Activated T-helper 2 cell treated with anti-CD3 and anti-CD28 coated beads, Interferon-gamma antibody, Interleukin-2, Interleukin-4, amounts not matched to agents 10 μg/mL and 5 μg/mL and 100 μg/mL, durations not matched to agents 14 hours and 24 hours and 36 hours (primary cell): ENCODE results near the gene C4orf50. TPM values are rescaled to one million over a fixed set of nuclear protein-coding genes. Genes with fewer than 3 reads are reported as not detected.
"Not testable (repeated sequence)": the region's sequence is repeated elsewhere in the genome, so short reads cannot be mapped to it uniquely, and the experiment has no call there.

Source experiments
- DNase-seq: peaks from one replicate; pipeline ENCODE4 v3.0.0; 2021; ENCODE audit warnings: low spot score
- H3K27ac Mint-ChIP-seq: one replicate; pipeline ENCODE4 v1.8.0; 2021; ENCODE audit warnings: mixed read lengths
- H3K27me3 Mint-ChIP-seq: one replicate; pipeline ENCODE4 v1.8.0; 2021; ENCODE audit warnings: low read depth, mixed read lengths
- H3K36me3 Mint-ChIP-seq: one replicate; pipeline ENCODE4 v1.8.0; 2021; ENCODE audit warnings: low read depth, mixed read lengths
- H3K4me1 Mint-ChIP-seq: one replicate; pipeline ENCODE4 v1.8.0; 2021; ENCODE audit warnings: low read depth, mixed read lengths
- H3K4me3 Mint-ChIP-seq: one replicate; pipeline ENCODE4 v1.8.0; 2021; ENCODE audit warnings: low read depth, mild to moderate bottlenecking, moderate library complexity, mixed read lengths
- H3K9me3 Mint-ChIP-seq: one replicate; pipeline ENCODE4 v1.8.0; 2021; ENCODE audit warnings: mixed read lengths
- intact Hi-C: fragments of 100-400 bp; cut with micrococcal nuclease; formaldehyde crosslinking; loops from one replicate; pipeline ENCODE4 v1.15.1; 2023
- total RNA-seq: library from RNA; stranded (reverse); gene quantifications from 2 replicates; pipeline ENCODE4 v1.2.3, GENCODE V29; 2022

Gene C4orf50
- total RNA-seq, 1 donor from 2014 or later, result 0.18 TPM

GRCh38 chr4:5952975-5953951 is 65.0 kb downstream of the C4orf50 start:
- intact Hi-C loops, result no loop called here
- Mint-ChIP-seq H3K4me1 (peaks cover 5% of the 10 kb centered on the region), H3K36me3 (no peaks in the 10 kb centered on the region), H3K9me3 (no peaks in the 10 kb centered on the region), H3K4me3 (no peak overlapping the region), H3K27me3 (peaks cover 5% of the 10 kb centered on the region), H3K27ac (no peak overlapping the region)
- no peak for DNase-seq

DNA sequence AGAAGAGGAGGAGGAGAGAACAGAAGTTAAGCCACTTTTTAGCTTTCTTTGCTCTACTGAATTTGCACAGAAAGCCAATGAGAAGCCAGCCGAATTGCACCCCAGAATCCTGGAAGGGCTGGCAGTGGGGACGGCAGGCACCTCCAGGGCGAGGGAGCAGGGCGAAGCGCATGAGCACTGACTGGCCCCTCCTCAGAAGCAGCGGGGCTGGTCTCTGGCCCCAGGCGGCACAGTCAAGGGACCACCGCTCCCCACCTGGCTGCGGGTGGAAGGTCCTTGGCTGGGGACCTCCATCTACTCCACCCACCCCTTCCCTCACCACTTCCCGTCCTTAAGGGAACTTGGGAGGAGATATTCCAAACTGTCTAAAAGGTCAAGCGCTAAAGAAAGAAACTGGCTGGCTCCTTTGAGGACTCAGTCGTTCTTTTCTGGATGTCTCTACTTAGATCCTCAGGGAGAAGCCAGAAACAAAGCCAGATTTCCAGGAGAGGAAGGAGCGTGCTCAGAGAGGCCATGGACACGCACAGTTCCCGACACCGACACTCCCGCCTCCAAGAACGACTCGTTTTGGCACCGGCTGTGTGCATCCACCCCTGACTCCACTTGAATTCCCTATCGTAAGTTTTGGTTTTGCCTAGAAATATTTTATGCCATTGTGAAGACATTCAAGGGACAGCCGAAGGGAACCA is 65.8 kb downstream of the C4orf50 start:
- intact Hi-C loops, result no loop called here

GRCh38 chr4:5946653-5947052 is 71.6 kb downstream of the C4orf50 start:
- H3K27me3 Mint-ChIP-seq, H3K36me3 Mint-ChIP-seq, H3K4me3 Mint-ChIP-seq, intact Hi-C loops, H3K27ac Mint-ChIP-seq, H3K9me3 Mint-ChIP-seq, H3K4me1 Mint-ChIP-seq, DNase-seq: not testable (repeated sequence)

More for the DNA sequence above, 65.8 kb downstream of the C4orf50 start:
- Mint-ChIP-seq H3K27ac (no peak overlapping the region), H3K4me3 (no peak overlapping the region), H3K36me3 (no peaks in the 10 kb centered on the region), H3K9me3 (no peaks in the 10 kb centered on the region), H3K4me1 (peaks cover 5% of the 10 kb centered on the region), H3K27me3 (peaks cover 5% of the 10 kb centered on the region)
- DNase-seq, result no peak

DNA sequence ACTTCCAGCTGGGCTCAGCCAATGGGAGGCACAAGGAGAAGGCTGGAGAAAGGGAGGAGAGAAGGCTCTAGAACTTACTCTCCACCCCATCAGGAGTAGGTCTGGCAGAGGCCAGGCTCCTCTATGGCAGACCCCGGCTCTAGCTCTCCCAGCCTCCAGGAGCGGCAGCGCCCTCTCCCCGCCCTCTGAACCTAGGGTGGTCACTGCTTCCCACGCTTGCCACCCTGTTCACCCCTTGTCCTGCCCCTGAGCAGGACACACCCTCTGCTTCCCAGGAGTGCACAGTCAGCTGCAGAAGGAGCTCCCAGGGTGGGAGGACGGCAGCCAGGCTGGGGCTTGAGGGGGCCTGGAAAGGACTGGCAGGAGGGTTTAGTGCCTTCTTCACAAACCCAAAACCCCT is 72.3 kb downstream of the C4orf50 start:
- Mint-ChIP-seq H3K36me3 (no peaks in the 10 kb centered on the region), H3K27ac (no peak overlapping the region), H3K9me3 (peaks cover 9% of the 10 kb centered on the region), H3K4me3 (no peak overlapping the region), H3K4me1 (peaks cover 10% of the 10 kb centered on the region), H3K27me3 (no peaks in the 10 kb centered on the region)
- no peak for DNase-seq
- intact Hi-C loops, result no loop called here

DNA sequence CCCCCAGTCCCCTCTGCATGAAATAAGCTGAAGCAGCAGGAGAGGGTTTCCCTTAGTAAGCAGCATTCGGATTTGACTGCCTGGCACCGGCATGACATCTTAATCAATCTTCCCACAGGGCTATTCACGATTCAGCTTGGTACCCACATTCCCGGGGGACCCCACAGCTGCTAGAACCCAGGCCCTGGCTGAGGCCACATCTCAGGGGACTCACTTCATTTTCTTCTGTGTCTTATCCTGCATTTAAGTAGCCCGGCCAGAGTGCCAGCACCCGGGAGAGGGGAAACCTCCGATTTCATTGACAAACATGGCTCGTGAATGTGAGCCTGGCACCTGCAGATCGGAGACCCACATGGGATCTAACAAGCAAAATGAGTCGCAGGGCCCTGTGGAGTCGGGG is 73.1 kb downstream of the C4orf50 start:
- H3K4me3 Mint-ChIP-seq, result no peak overlapping the region
- H3K27me3 Mint-ChIP-seq, result no peaks in the 10 kb centered on the region
- no peak overlapping the region for H3K27ac Mint-ChIP-seq

GRCh38 chr4:5943561-5943960 is 74.7 kb downstream of the C4orf50 start:
- intact Hi-C loops, result no loop called here
- Mint-ChIP-seq H3K9me3 (peaks cover 9% of the 10 kb centered on the region), H3K27ac (no peak overlapping the region), H3K4me1 (peaks cover 10% of the 10 kb centered on the region), H3K4me3 (no peak overlapping the region), H3K27me3 (no peaks in the 10 kb centered on the region), H3K36me3 (no peaks in the 10 kb centered on the region)
- no peak for DNase-seq

More for the DNA sequence above, 73.1 kb downstream of the C4orf50 start:
- Mint-ChIP-seq H3K4me1 (peaks cover 10% of the 10 kb centered on the region), H3K36me3 (no peaks in the 10 kb centered on the region), H3K9me3 (peaks cover 9% of the 10 kb centered on the region)
- no peak for DNase-seq
- intact Hi-C loops, result no loop called here

- intact Hi-C loops, result no loop called here
- DNase-seq, result no peak
- peaks cover 10% of the 10 kb centered on the region for H3K4me1 Mint-ChIP-seq
- H3K9me3 Mint-ChIP-seq, result peaks cover 9% of the 10 kb centered on the region
- no peaks in the 10 kb centered on the region for H3K36me3 Mint-ChIP-seq
- no peak overlapping the region for H3K4me3 Mint-ChIP-seq
- H3K27me3 Mint-ChIP-seq, result no peaks in the 10 kb centered on the region
- H3K27ac Mint-ChIP-seq, result no peak overlapping the region
Measured at GRCh38 chr4:5942947-5943346, 75.3 kb downstream of the C4orf50 start.

DNA sequence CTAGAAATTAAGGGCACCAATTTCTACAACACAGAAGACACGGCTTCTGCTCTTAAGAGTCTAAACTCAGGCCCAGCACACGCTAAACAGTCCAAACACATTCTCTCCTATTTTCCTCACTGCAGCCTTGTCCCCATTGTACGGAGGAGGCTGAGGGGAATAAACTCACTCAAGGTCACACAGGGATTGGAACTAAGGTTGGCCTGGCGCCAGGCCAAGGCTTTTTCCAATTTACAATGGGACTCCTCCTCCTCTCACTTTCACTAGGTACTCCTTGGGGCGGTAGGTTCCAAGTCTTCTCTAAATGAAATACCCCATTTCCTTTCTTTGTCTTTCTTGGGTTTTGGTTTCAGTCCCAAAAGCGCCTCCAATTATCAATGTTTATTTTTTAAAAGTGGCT is 76.6 kb downstream of the C4orf50 start:
- no peak for DNase-seq
- H3K36me3 Mint-ChIP-seq, result no peaks in the 10 kb centered on the region

GRCh38 chr4:5940470-5941203 is 77.6 kb downstream of the C4orf50 start:
- Mint-ChIP-seq H3K4me1 (peaks cover 10% of the 10 kb centered on the region), H3K9me3 (peaks cover 9% of the 10 kb centered on the region)

More for the DNA sequence above, 76.6 kb downstream of the C4orf50 start:
- Mint-ChIP-seq H3K9me3 (peaks cover 9% of the 10 kb centered on the region), H3K27ac (no peak overlapping the region), H3K4me1 (peaks cover 10% of the 10 kb centered on the region), H3K4me3 (no peak overlapping the region), H3K27me3 (no peaks in the 10 kb centered on the region)
- intact Hi-C loops, result no loop called here

DNA sequence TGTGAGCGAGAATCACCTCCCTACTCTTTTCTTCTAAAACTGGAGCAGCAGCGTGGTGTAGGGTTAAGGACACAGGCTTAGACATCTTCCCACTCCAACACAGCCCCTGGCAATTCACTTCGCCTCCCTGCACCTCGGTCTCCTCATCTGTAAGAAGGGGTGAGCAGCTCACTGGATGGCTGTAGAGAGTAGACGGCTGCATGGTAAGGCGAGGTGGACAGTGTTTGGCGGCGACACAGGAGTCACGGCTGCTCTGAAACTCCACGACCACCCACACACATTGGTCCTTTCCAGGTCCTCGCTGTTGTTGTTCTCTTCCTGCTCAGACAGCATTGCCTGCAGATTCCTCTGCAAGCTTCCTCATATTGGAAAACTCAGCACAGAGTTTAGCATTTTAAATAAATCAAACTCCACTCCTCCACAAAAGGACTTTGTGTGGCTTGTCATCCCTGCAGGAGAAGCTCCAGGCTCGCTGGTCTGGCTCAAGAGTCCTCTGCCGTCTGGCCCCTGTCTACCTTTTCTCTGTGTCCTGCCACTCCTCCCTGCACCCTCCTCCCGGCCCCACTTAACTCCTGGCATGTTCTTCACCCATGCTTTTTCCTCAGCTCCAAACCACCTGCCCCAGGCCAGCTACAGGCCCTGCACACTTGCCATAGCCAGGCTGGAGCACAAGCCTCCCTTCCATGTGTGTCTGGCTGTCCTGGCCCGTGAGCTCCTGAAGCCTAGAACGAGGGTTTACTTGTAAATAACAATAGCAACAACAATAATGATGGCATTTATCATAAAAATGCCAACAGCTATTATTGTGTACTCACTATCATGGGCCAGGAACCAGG is 84.0 kb downstream of the C4orf50 start:
- Mint-ChIP-seq H3K27ac (no peak overlapping the region), H3K36me3 (no peaks in the 10 kb centered on the region), H3K4me1 (no peaks in the 10 kb centered on the region), H3K9me3 (no peaks in the 10 kb centered on the region), H3K4me3 (no peak overlapping the region), H3K27me3 (no peaks in the 10 kb centered on the region)
- no peak for DNase-seq
- intact Hi-C loops, result no loop called here

More at GRCh38 chr4:5940470-5941203, 77.6 kb downstream of the C4orf50 start:
- no peak for DNase-seq
- H3K4me3 Mint-ChIP-seq, result no peak overlapping the region
- intact Hi-C loops, result no loop called here
- no peaks in the 10 kb centered on the region for H3K27me3 Mint-ChIP-seq
- H3K36me3 Mint-ChIP-seq, result no peaks in the 10 kb centered on the region
- H3K27ac Mint-ChIP-seq, result no peak overlapping the region

DNA sequence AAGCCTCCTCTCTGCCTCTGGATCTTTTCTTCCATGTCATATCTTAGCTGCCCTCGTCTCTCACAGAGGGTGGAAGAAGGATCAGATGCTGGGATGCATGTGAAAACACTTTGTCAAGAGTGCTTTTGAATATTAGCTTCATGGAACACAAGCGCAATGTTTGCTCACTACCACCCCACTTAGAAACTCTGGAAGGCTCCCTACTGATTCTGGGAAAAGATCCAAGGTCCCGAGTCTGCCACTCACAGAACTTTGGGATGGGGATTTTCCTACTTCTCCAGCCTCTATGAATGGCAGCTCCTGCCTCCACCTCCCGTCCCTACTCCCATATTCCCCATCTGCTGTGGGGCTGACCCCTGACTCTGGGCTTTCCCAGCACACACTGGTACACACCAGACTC is 85.1 kb downstream of the C4orf50 start:
- Mint-ChIP-seq H3K4me1 (no peaks in the 10 kb centered on the region), H3K4me3 (no peak overlapping the region), H3K9me3 (no peaks in the 10 kb centered on the region), H3K36me3 (no peaks in the 10 kb centered on the region), H3K27ac (no peak overlapping the region), H3K27me3 (no peaks in the 10 kb centered on the region)
- DNase-seq, result no peak
- intact Hi-C loops, result no loop called here

GRCh38 chr4:5932035-5932568 is 86.1 kb downstream of the C4orf50 start:
- H3K4me1 Mint-ChIP-seq, result no peaks in the 10 kb centered on the region
- H3K36me3 Mint-ChIP-seq, result no peaks in the 10 kb centered on the region
- no peak for DNase-seq
- no peak overlapping the region for H3K27ac Mint-ChIP-seq
- no peaks in the 10 kb centered on the region for H3K9me3 Mint-ChIP-seq
- intact Hi-C loops, result no loop called here
- no peak overlapping the region for H3K4me3 Mint-ChIP-seq
- no peaks in the 10 kb centered on the region for H3K27me3 Mint-ChIP-seq
